Testis (tissue), 3 donors: ENCODE data around the gene PDE6G. TPM values are rescaled to one million over a fixed set of nuclear protein-coding genes. Genes with fewer than 3 reads are reported as not detected.

ENCODE experiments used
- DNase-seq: peaks from one replicate; pipeline ENCODE4 v3.0.0-alpha.2; 2019
- H3K27ac ChIP-seq, 2 donors: fragments of 200-600 bp; sonication (generic); one replicate each; pipeline ENCODE4 v1.5.1; 2019
- H3K27me3 ChIP-seq: fragments of 200-600 bp; sonication (generic); one replicate; pipeline ENCODE4 v1.5.1; 2019
- H3K36me3 ChIP-seq: fragments of 200-600 bp; sonication (generic); one replicate; pipeline ENCODE4 v1.5.1; 2017; ENCODE audit warnings: low read depth; ENCODE audit errors: missing control alignments
- H3K4me1 ChIP-seq: fragments of 200-600 bp; sonication (generic); one replicate; pipeline ENCODE4 v1.5.1; 2019
- H3K4me3 ChIP-seq, 2 donors: fragments of 200-600 bp; sonication (generic); one replicate each; pipeline ENCODE4 v1.5.1; 2017 to 2019
- H3K9me3 ChIP-seq: fragments of 200-600 bp; sonication (generic); one replicate; pipeline ENCODE4 v1.5.1; 2017
- POLR2A ChIP-seq: fragments of 450-650 bp; IDR thresholded peaks from one replicate; pipeline ENCODE4 v1.6.1; 2017; ENCODE audit warnings: antibody characterized with exemption, mild to moderate bottlenecking, moderate library complexity
- WGBS, 2 donors: methylation state at CpG; one replicate each; pipeline ENCODE4 v1.1.5; 2018; 5-methylcytosine and 5-hydroxymethylcytosine counted together
- intact Hi-C: fragments of 100-400 bp; cut with DNase I; formaldehyde crosslinking; loops from one replicate; pipeline ENCODE4 v1.15.1; 2023; ENCODE audit warnings: low total_unique reads
- polyA plus RNA-seq: library from polyadenylated mRNA; stranded (reverse); fragments of 350-450 nt; fragmentation: Illumina TruSeq; extraction: RNeasy Lipid Tissue Mini Kit (QIAGEN cat#74804); gene quantifications from one replicate; pipeline ENCODE4 v1.2.3, GENCODE V29; 2014; ENCODE audit warnings: low read depth, low replicate concordance; ENCODE audit not compliant: insufficient read depth
- total RNA-seq, 2 donors: library from RNA; depleted of rRNA; stranded (reverse); fragments of >200 nt; gene quantifications; one replicate each; pipeline ENCODE4 v1.2.3, GENCODE V29; 2016
- TF ChIP-seq, protein P1 (sequence below), 3 experiments: fragments of 450-650 bp in 2 of 3; fragments of 200-600 bp in 1 of 3; sonication (generic) in 1 of 3; IDR thresholded peaks; one replicate each; pipeline ENCODE4 v1.5.1; 2016 to 2019; ENCODE audit warnings: antibody characterized with exemption in 3 of 3, mild to moderate bottlenecking in 2 of 3, moderate library complexity in 1 of 3

The PDE6G gene
- total and polyA plus RNA-seq, 3 donors from 2014 or later = 0.56 to 4.9 (median 1.0) TPM

DNA sequence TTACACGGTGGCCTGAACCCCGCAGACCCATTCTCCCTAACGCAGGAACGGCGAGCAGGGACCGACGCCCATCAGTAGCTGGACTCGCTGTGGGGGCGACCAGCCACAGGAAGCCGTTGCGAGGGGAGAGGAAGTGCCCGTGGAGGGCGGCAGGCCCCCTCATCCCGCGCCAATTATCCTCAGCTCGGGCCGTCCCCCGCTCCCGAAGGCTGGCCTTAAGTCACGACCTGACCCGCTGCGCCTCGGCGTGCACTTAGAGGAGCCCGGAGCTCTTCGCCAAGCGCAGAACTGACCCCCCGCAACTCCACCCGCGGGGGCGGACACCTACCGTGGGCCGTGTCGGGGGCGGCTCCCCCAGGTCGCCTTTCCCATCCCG, 26.9 kb upstream of the PDE6G start:
- H3K4me1 ChIP-seq = peaks cover 27% of the 10 kb centered on the region
- DNase-seq = no peak
- TF ChIP-seq, protein P1, sequence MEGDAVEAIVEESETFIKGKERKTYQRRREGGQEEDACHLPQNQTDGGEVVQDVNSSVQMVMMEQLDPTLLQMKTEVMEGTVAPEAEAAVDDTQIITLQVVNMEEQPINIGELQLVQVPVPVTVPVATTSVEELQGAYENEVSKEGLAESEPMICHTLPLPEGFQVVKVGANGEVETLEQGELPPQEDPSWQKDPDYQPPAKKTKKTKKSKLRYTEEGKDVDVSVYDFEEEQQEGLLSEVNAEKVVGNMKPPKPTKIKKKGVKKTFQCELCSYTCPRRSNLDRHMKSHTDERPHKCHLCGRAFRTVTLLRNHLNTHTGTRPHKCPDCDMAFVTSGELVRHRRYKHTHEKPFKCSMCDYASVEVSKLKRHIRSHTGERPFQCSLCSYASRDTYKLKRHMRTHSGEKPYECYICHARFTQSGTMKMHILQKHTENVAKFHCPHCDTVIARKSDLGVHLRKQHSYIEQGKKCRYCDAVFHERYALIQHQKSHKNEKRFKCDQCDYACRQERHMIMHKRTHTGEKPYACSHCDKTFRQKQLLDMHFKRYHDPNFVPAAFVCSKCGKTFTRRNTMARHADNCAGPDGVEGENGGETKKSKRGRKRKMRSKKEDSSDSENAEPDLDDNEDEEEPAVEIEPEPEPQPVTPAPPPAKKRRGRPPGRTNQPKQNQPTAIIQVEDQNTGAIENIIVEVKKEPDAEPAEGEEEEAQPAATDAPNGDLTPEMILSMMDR (IDR thresholded peaks at IDR 0.05) = no peak
- TF ChIP-seq POLR2A = no peak
- no peaks in the 10 kb centered on the region for H3K36me3 ChIP-seq
- H3K27me3 ChIP-seq = no peaks in the 10 kb centered on the region
- 1 to 4% methylated on average over 5 to 35 of the region's 37 CpGs for WGBS, 2 donors
- intact Hi-C loops = no loop called here
- H3K9me3 ChIP-seq = no peaks in the 10 kb centered on the region
- H3K4me3 ChIP-seq = peak overlapping the region; percentile 97 to 99
- H3K27ac ChIP-seq = peak overlapping the region; percentile 23 to 70

GRCh38 chr17:81682565-81683207, 26.3 kb upstream of the PDE6G start:
- intact Hi-C loops = no loop called here
- Histone ChIP-seq H3K4me3 (peak overlapping the region; percentile 97 to 99), H3K9me3 (no peaks in the 10 kb centered on the region), H3K4me1 (peaks cover 27% of the 10 kb centered on the region), H3K36me3 (no peaks in the 10 kb centered on the region), H3K27me3 (no peaks in the 10 kb centered on the region), H3K27ac (peak overlapping the region in 1 of 2 donors; percentile 70)
- 26 to 30% methylated on average over 11 to 19 of the region's 19 CpGs for WGBS, 2 donors
- DNase-seq = no peak
- no peak for TF ChIP-seq POLR2A
- TF ChIP-seq, protein P1 (IDR thresholded peaks at IDR 0.05) = no peak

DNA sequence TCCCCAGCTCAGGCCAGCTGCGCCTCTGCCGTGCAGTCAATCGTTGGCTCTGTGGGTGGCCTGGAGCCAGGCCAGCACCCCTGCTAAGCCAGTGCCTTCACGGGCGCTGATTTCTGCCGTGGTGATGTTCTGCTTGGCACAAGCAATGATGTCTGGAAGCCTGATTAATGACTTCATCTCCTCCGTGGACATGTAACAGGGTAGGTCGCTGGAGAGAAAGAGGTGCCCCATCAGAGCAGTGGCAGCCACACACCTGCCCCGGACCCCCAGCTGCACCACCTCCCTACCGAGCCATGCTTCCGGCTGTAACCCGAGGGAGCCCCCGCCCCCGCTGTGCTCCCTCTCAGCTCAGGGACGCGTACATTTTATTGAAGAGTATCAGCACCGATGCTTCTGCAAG, 25.3 kb upstream of the PDE6G start:
- DNase-seq = peak; percentile 49
- H3K36me3 ChIP-seq = no peaks in the 10 kb centered on the region
- H3K4me1 ChIP-seq = peaks cover 27% of the 10 kb centered on the region
- H3K9me3 ChIP-seq = no peaks in the 10 kb centered on the region
- no peak overlapping the region for H3K27ac ChIP-seq
- 49 to 55% methylated on average over 10 to 17 of the region's 17 CpGs for WGBS, 2 donors
- intact Hi-C loops = no loop called here
- H3K27me3 ChIP-seq = no peaks in the 10 kb centered on the region
- no peak for TF ChIP-seq POLR2A
- TF ChIP-seq, protein P1 (IDR thresholded peaks at IDR 0.05) = no peak
- H3K4me3 ChIP-seq = no peak overlapping the region

GRCh38 chr17:81680150-81680549, 23.8 kb upstream of the PDE6G start:
- Histone ChIP-seq H3K36me3 (no peaks in the 10 kb centered on the region), H3K4me1 (peaks cover 23% of the 10 kb centered on the region), H3K4me3 (no peak overlapping the region), H3K27me3 (no peaks in the 10 kb centered on the region), H3K27ac (no peak overlapping the region), H3K9me3 (no peaks in the 10 kb centered on the region)
- no peak for DNase-seq
- intact Hi-C loops = no loop called here
- TF ChIP-seq POLR2A = no peak
- TF ChIP-seq, protein P1 (IDR thresholded peaks at IDR 0.05) = no peak
- 73 to 84% methylated on average over 11 of the region's 11 CpGs for WGBS, 2 donors

DNA sequence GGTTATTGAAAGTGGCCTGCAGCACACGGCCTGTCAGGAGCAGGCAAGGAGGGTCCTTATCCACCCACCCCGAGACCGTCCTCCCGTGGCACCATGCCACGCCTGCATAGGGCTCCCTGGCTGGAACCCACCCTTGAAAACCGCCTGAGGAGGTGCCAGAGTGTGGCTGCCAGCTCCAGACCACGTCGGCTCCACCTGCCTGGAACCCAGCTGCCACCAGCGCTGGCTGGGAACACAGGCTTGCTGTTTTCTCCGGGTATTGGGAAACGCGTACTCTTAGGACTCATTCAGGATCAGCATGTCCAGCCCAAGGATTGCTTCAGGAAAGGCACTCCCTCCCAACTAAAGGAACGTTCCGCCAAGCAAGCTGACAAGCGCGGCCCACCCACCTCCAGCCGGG, 20.6 kb upstream of the PDE6G start:
- 90 to 91% methylated on average over 9 to 17 of the region's 17 CpGs for WGBS, 2 donors
- H3K36me3 ChIP-seq = no peaks in the 10 kb centered on the region

More for the DNA sequence above, 20.6 kb upstream of the PDE6G start:
- intact Hi-C loops = no loop called here
- H3K27me3 ChIP-seq = no peaks in the 10 kb centered on the region
- peaks cover 4% of the 10 kb centered on the region for H3K4me1 ChIP-seq
- H3K9me3 ChIP-seq = no peaks in the 10 kb centered on the region
- no peak overlapping the region for H3K4me3 ChIP-seq
- H3K27ac ChIP-seq = no peak overlapping the region
- TF ChIP-seq, protein P1 (IDR thresholded peaks at IDR 0.05) = no peak
- no peak for TF ChIP-seq POLR2A
- DNase-seq = no peak
